Suprapubic skin (tissue), 4 donors: Measurements from ENCODE around the gene LRPAP1.

Experiments used
- POLR2A ChIP-seq, 2 donors: fragments of 450-650 bp; IDR thresholded peaks; one replicate each; pipeline ENCODE4 v1.6.1; 2017; ENCODE audit warnings: antibody characterized with exemption in 2 of 2, mild to moderate bottlenecking in 2 of 2, moderate library complexity in 2 of 2
- POLR2AphosphoS5 ChIP-seq, 3 donors: sonication (generic); formaldehyde crosslinking; IDR thresholded peaks; one replicate each; pipeline ENCODE4 v1.6.1; 2017; ENCODE audit warnings: antibody characterized with exemption in 3 of 3
- TF ChIP-seq, protein P1 (sequence below), 2 donors: fragments of 200-600 bp in 1 of 2; fragments of 450-650 bp in 1 of 2; sonication (generic) in 1 of 2; IDR thresholded peaks; one replicate each; pipeline ENCODE4 v1.5.1; 2016 to 2019; ENCODE audit warnings: antibody characterized with exemption in 2 of 2, mild to moderate bottlenecking in 1 of 2, moderate library complexity in 1 of 2

DNA sequence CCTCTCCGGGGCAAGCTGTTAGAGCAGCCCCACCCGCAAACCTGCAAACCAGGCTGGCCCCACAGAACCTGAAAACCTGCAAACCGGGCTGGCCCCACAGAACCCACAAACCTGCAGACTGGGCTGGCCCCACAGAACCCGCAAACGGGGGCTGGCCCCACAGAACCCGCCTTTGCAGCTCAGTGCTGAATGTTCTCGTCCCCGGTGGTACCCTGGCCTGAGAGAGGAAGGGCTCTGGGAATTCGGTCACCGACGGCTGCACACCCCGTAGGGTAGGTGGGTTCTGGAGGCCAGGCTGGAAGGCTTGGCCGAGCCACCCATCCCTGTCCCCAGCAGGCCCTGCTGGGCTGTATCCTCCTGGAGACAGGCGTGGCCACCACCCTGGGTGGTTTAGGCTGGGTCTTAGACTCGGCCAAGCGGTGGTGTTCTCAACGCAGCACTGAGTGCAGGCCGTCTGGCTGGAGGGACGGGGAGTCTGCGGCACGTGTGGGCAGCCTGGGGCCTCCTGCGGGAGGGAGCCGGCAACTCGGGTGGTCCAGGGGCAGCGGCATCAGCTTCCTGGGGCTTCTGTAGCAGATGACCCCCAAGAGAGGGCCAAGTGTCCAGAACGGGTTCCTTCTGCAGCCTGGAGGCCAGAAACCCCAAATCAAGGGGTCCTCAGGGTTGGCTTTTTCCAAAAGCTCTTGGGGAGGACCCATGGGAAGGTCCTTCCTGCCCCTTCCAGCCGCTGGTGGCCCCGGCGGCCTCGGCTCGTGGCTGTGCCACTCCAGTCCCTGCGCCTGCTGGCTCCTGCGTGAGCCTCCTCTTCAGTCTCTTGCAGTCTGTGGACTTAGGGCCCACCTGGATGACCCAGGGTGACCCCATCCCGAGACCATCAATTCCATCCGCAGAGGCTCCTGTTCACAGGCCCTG, 53.5 kb downstream of the LRPAP1 start:
- no peak for TF ChIP-seq POLR2A (IDR thresholded peaks at IDR 0.05)
- TF ChIP-seq, protein P1, sequence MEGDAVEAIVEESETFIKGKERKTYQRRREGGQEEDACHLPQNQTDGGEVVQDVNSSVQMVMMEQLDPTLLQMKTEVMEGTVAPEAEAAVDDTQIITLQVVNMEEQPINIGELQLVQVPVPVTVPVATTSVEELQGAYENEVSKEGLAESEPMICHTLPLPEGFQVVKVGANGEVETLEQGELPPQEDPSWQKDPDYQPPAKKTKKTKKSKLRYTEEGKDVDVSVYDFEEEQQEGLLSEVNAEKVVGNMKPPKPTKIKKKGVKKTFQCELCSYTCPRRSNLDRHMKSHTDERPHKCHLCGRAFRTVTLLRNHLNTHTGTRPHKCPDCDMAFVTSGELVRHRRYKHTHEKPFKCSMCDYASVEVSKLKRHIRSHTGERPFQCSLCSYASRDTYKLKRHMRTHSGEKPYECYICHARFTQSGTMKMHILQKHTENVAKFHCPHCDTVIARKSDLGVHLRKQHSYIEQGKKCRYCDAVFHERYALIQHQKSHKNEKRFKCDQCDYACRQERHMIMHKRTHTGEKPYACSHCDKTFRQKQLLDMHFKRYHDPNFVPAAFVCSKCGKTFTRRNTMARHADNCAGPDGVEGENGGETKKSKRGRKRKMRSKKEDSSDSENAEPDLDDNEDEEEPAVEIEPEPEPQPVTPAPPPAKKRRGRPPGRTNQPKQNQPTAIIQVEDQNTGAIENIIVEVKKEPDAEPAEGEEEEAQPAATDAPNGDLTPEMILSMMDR (IDR thresholded peaks at IDR 0.05) = no peak
- no peak for TF ChIP-seq POLR2AphosphoS5 (IDR thresholded peaks at IDR 0.05)
